ENCODE measurements around the gene ASPM.

The ASPM gene

GRCh38 chr1:197170538-197170937 lies 24.1 kb upstream of the ASPM start:
- no peak for TF ChIP-seq CTCF (IDR thresholded peaks at IDR 0.05)
- DNase-seq (ENCODE audit: low spot score): no peak
- Histone ChIP-seq H3K27ac (no peak overlapping the region), H3K4me3 (no peak overlapping the region)

GRCh38 chr1:197159461-197159860 lies 13.0 kb upstream of the ASPM start:
- TF ChIP-seq CTCF (IDR thresholded peaks at IDR 0.05): no peak
- DNase-seq (ENCODE audit: low spot score): no peak
- H3K4me3 ChIP-seq: no peak overlapping the region
- H3K27ac ChIP-seq: no peak overlapping the region

- DNase-seq (ENCODE audit: low spot score): no peak
- no peak for TF ChIP-seq CTCF (IDR thresholded peaks at IDR 0.05)
- no peak overlapping the region for H3K4me3 ChIP-seq
- no peak overlapping the region for H3K27ac ChIP-seq
Observed at GRCh38 chr1:197156692-197157091, 10.2 kb upstream of the ASPM start.

- no peak overlapping the region for H3K27ac ChIP-seq
- no peak for DNase-seq (ENCODE audit: low spot score)
- H3K4me3 ChIP-seq: no peak overlapping the region
- no peak for TF ChIP-seq CTCF (IDR thresholded peaks at IDR 0.05)
Observed at GRCh38 chr1:197152662-197153061, 6.2 kb upstream of the ASPM start.

- no peak for DNase-seq (ENCODE audit: low spot score)
- no peak for TF ChIP-seq CTCF (IDR thresholded peaks at IDR 0.05)
- Histone ChIP-seq H3K27ac (no peak overlapping the region), H3K4me3 (no peak overlapping the region)
Observed at GRCh38 chr1:197151185-197151584, 4.7 kb upstream of the ASPM start.

GRCh38 chr1:197150336-197151005 lies 4.0 kb upstream of the ASPM start:
- no peak for DNase-seq (ENCODE audit: low spot score)
- Histone ChIP-seq H3K4me3 (no peak overlapping the region), H3K27ac (no peak overlapping the region)
- no peak for TF ChIP-seq CTCF (IDR thresholded peaks at IDR 0.05)

- no peak for DNase-seq (ENCODE audit: low spot score)
- H3K4me3 ChIP-seq: no peak overlapping the region
- H3K27ac ChIP-seq: no peak overlapping the region
- TF ChIP-seq CTCF (IDR thresholded peaks at IDR 0.05): no peak
Observed at GRCh38 chr1:197149340-197149739, 2.9 kb upstream of the ASPM start.
